ENCODE data around the gene TUBG2. TPM values are rescaled to one million over a fixed set of nuclear protein-coding genes. Genes with fewer than 3 reads are reported as not detected.
A peak's percentile ranks its signal among the peaks of the same experiment; 100 is the strongest.

The TUBG2 gene
- polyA plus RNA-seq, 1 donor (not counting 4 experiments of a cell fraction or from before 2014, with no cell fraction given), result 14.5 TPM

- peaks cover 16% of the 10 kb centered on the region for H3K79me2 ChIP-seq (ENCODE audit: control insufficient read depth, insufficient read depth, low read length)
- H3K27ac ChIP-seq (ENCODE audit: control insufficient read depth, insufficient read depth, low read length), result peak overlapping the region; percentile 95
- no peaks in the 10 kb centered on the region for H3K27me3 ChIP-seq (ENCODE audit: control insufficient read depth, extremely low read depth, insufficient read depth, low read length)
- no peaks in the 10 kb centered on the region for H3K9me3 ChIP-seq (ENCODE audit: control insufficient read depth, low read depth, low read length)
- DNase-seq (ENCODE audit: low read depth, low spot score) (no peak), FAIRE-seq (no peak)
- H3K36me3 ChIP-seq (ENCODE audit: control insufficient read depth in 2 of 2, extremely low read depth in 1 of 2, insufficient read depth in 2 of 2, low read length in 2 of 2), result peaks cover 4 to 8% of the 10 kb centered on the region in 2 experiments
- peak overlapping the region; percentile 96 for H3K4me2 ChIP-seq (ENCODE audit: control insufficient read depth, extremely low read depth, insufficient read depth, low read depth, low read length)
- peak overlapping the region; percentile 58 for H2AFZ ChIP-seq (ENCODE audit: control insufficient read depth, low read length)
- peak overlapping the region; percentile 85 for H3K9ac ChIP-seq (ENCODE audit: control insufficient read depth, extremely low read depth, insufficient read depth, low read length)
- H3K4me3 ChIP-seq (ENCODE audit: control insufficient read depth in 2 of 3, extremely low read depth in 1 of 3, insufficient read depth in 2 of 3, low read depth in 1 of 3, low read length in 3 of 3), result peak overlapping the region; percentile 44 to 82 (median 67)
- TF ChIP-seq EZH2 (IDR thresholded peaks at IDR 0.05; ENCODE audit: low read length) (no peak), CTCF (optimal IDR thresholded peaks at IDR 0.05 in 1 of 3, IDR thresholded peaks at IDR 0.05 in 1 of 3, conservative IDR thresholded peaks at IDR 0.05 in 1 of 3; ENCODE audit: extremely low read depth in 1 of 3, insufficient read depth in 2 of 3, low read length in 3 of 3) (no peak)
- peaks cover 6% of the 10 kb centered on the region for H4K20me1 ChIP-seq (ENCODE audit: control insufficient read depth, extremely low read depth, insufficient read depth, low read length)
- dilution Hi-C loops (cut with MboI; ENCODE audit: extremely low pct_ligation_motif_present, low sequenced_read_pairs), result no loop called here
- no peaks in the 10 kb centered on the region for H3K9me1 ChIP-seq (ENCODE audit: control insufficient read depth, extremely low read depth, insufficient read depth, low read length)
- peaks cover 55% of the 10 kb centered on the region for H3K4me1 ChIP-seq (ENCODE audit: control insufficient read depth, extremely low read depth, insufficient read depth, low read length)
These were observed 19.1 kb downstream of the TUBG2 start for GRCh38 chr17:42677921-42678781.

GRCh38 chr17:42678951-42679491, 19.9 kb downstream of the TUBG2 start:
- H3K36me3 ChIP-seq (ENCODE audit: control insufficient read depth in 2 of 2, extremely low read depth in 1 of 2, insufficient read depth in 2 of 2, low read length in 2 of 2), result no peaks in the 10 kb centered on the region
- H3K9ac ChIP-seq (ENCODE audit: control insufficient read depth, extremely low read depth, insufficient read depth, low read length), result peak overlapping the region; percentile 68
- DNase-seq (ENCODE audit: low read depth, low spot score), result no peak
- peak overlapping the region; percentile 96 for H3K4me2 ChIP-seq (ENCODE audit: control insufficient read depth, extremely low read depth, insufficient read depth, low read depth, low read length)
- no peak for FAIRE-seq
- dilution Hi-C loops (cut with MboI; ENCODE audit: extremely low pct_ligation_motif_present, low sequenced_read_pairs), result no loop called here
- no peak for TF ChIP-seq EZH2 (IDR thresholded peaks at IDR 0.05; ENCODE audit: low read length)
- TF ChIP-seq CTCF (optimal IDR thresholded peaks at IDR 0.05 in 1 of 3, IDR thresholded peaks at IDR 0.05 in 1 of 3, conservative IDR thresholded peaks at IDR 0.05 in 1 of 3; ENCODE audit: extremely low read depth in 1 of 3, insufficient read depth in 2 of 3, low read length in 3 of 3), result peak in 1 of 3 experiments; percentile 18
- H3K4me1 ChIP-seq (ENCODE audit: control insufficient read depth, extremely low read depth, insufficient read depth, low read length), result peaks cover 51% of the 10 kb centered on the region
- peak overlapping the region; percentile 95 for H2AFZ ChIP-seq (ENCODE audit: control insufficient read depth, low read length)
- H3K27me3 ChIP-seq (ENCODE audit: control insufficient read depth, extremely low read depth, insufficient read depth, low read length), result no peaks in the 10 kb centered on the region
- peak overlapping the region; percentile 95 for H3K27ac ChIP-seq (ENCODE audit: control insufficient read depth, insufficient read depth, low read length)
- H3K9me3 ChIP-seq (ENCODE audit: control insufficient read depth, low read depth, low read length), result no peaks in the 10 kb centered on the region
- no peaks in the 10 kb centered on the region for H3K9me1 ChIP-seq (ENCODE audit: control insufficient read depth, extremely low read depth, insufficient read depth, low read length)
- peak overlapping the region; percentile 44 to 67 (median 67) for H3K4me3 ChIP-seq (ENCODE audit: control insufficient read depth in 2 of 3, extremely low read depth in 1 of 3, insufficient read depth in 2 of 3, low read depth in 1 of 3, low read length in 3 of 3)
- peaks cover 6% of the 10 kb centered on the region for H4K20me1 ChIP-seq (ENCODE audit: control insufficient read depth, extremely low read depth, insufficient read depth, low read length)
- peaks cover 16% of the 10 kb centered on the region for H3K79me2 ChIP-seq (ENCODE audit: control insufficient read depth, insufficient read depth, low read length)

All from keratinocyte (primary cell).